ENCODE data around the gene ITGAE. TPM values are rescaled to one million over a fixed set of nuclear protein-coding genes. Genes with fewer than 3 reads are reported as not detected.
"Not testable (repeated sequence)": the region's sequence is repeated elsewhere in the genome, so short reads cannot be mapped to it uniquely, and the experiment has no call there.

Gene ITGAE
- total RNA-seq, 1 donor from 2014 or later, result 13.3 TPM

DNA sequence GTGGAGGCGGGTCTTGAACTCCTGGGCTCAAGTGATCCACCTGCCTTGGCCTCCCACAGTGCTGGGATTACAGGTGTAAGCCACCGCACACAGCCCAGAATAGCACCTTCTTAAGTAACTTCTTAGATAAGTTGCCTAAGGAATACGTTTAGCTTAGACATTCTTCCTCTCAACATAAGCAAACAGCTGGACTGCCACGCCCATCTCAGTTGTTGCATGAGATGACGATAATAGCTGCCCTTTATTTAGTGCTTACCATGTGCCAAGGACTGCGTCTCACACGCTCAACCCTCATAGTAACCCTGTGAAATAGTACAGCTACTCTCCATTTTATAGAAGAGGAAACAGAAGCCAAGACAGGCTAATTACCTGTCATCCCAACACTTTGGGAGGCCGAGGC lies 65.5 kb downstream of the ITGAE start:
- no peak for DNase-seq (ENCODE audit: extremely low read depth, low read depth, low spot score)

DNA sequence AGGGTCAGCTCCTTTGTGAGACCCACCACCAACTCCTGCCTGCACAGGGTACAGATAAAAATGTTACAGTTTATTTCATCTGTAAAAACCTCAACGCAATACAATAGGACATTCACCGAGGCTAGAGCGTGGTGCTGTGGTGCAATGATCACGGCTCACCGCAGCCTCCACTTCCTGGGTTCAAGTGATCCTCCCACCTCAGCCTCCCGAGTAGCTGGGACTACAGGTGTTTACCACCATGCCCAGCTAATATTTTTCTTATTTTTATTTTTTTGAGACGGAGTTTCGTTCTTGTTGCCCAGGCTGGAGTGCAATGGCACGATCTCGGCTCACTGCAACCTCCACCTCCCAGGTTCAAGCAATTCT lies 66.1 kb downstream of the ITGAE start:
- not testable (repeated sequence) for DNase-seq (ENCODE audit: extremely low read depth, low read depth, low spot score)

DNA sequence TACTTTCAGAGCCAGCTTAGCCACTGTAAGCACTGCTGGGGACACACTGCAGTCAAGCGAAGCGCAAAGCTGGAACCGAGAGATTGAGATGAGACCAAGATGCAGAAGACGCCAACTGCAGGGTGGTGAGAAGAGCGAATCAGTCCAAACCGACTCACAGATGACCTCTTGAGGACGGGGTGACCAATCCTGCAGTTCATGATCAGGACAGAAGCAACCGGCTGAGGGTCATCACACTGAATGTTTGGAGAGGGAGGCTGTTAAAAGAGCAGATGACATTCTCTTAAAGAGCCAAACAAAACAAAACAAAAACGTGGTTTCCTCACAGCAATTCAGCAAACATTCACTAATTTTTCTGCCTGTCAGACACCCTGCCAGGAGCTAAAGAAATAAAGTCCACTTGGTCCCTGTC lies 68.8 kb downstream of the ITGAE start:
- no peak for DNase-seq (ENCODE audit: extremely low read depth, low read depth, low spot score)

DNA sequence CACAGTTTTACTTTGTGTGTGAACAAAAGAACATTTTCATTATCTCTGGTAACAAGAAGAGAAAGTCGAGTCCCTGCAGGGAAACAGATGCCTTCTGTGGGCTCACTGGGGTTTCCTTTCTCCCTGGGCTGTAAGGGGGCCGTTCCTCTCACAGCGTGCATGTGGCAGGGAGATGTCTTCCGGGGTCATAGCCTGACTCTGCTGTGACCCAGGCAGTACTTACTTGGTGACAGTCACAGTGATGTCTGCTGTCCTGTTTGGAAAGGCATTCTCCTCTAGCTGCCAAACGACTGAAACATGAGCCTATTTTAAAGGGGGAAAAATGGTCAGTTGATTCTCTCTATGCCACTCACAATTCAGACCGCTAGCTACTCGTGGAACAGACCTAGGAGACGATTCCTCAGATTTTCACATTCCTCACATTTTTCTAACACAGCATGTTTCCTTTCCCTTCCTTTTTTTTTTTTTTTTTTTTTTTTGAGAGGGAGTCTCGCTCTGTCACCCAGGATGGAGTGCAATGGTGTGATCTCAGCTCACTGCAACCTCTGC lies 70.0 kb downstream of the ITGAE start:
- no peak for DNase-seq (ENCODE audit: extremely low read depth, low read depth, low spot score)

DNA sequence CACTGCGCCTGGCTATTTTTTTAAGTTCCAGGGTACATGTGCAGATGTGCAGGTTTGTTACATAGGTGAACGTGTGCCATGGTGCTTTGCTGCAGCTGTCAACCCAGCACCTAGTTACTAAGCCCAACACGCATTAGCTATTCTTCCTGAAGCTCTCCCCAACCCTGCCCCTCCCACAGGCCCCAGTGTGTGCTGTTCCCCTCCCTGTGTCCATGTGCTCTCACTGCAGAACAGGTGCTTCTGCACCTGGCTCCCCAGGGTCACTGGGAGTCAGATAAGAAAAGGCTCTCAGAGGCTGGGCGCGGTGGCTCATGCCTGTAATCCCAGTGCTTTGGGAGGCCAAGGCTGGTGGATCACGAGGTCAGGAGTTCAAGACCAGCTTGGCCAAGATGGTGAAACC lies 71.1 kb downstream of the ITGAE start:
- no peak for DNase-seq (ENCODE audit: extremely low read depth, low read depth, low spot score)

DNA sequence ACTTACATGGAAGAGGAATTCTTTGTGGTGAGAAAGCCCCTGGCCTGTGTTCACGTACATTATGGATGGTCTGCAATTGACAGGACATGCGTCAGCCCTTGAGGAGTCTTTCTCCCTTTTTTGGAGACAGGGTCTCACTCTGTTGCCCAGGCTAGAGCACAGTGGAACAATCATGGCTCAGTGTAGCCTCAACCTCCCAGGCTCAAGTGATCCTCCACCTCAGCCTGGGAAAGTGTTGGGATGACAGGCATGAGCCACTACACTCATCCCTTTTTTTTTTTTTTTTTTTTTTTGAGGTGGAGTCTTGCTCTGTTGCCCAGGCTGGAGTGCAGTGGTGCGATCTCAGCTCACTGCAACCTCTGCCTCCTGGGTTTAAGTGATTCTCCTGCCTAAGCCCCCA lies 72.9 kb downstream of the ITGAE start:
- DNase-seq (ENCODE audit: extremely low read depth, low read depth, low spot score), result not testable (repeated sequence)

DNA sequence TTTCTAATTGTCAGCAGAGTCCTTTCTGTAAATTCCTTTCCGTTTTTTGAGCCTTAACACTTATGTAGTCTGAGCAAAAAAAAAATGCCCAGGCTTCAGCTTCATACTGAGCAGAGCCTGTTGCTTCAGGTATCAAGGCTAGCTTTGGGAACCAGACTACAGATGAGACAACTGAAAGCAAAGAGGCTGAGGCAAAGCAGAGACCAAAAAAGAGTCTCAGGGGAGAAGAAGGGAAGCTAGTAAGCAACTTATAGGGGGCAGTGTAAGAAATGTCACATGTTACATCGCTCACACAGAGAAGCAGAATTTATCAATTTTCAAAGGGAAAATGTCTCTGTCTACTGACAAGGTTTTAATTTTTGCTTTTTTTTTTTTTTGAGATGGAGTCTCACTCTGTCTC lies 73.9 kb downstream of the ITGAE start:
- DNase-seq (ENCODE audit: extremely low read depth, low read depth, low spot score), result no peak

DNA sequence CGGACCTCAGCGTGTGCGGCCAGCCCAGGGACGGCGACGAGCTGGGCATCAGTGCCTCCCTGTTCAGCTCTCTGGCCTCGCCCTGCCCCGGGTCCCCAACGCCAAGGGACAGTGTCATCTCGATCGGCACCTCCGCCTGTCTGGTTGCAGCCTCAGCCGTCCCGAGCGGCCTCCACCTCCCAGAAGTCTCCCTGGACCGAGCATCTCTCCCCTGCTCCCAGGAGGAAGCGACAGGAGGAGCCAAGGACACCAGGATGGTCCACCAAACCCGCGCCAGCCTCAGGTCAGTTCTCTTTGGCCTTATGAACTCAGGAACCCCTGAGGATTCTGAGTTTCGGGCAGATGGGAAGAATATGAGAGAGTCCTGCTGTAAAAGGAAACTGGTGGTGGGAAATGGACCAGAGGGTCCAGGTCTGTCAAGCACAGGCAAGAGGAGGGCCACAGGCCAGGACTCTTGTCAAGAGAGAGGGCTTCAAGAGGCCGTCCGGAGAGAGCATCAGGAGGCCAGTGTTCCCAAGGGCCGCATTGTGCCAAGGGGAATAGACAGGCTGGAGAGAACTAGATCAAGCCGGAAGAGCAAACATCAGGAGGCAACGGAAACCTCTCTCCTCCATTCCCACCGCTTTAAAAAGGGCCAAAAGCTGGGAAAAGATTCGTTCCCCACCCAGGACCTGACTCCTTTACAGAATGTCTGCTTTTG lies 76.5 kb downstream of the ITGAE start:
- no peak for DNase-seq (ENCODE audit: extremely low read depth, low read depth, low spot score)

DNA sequence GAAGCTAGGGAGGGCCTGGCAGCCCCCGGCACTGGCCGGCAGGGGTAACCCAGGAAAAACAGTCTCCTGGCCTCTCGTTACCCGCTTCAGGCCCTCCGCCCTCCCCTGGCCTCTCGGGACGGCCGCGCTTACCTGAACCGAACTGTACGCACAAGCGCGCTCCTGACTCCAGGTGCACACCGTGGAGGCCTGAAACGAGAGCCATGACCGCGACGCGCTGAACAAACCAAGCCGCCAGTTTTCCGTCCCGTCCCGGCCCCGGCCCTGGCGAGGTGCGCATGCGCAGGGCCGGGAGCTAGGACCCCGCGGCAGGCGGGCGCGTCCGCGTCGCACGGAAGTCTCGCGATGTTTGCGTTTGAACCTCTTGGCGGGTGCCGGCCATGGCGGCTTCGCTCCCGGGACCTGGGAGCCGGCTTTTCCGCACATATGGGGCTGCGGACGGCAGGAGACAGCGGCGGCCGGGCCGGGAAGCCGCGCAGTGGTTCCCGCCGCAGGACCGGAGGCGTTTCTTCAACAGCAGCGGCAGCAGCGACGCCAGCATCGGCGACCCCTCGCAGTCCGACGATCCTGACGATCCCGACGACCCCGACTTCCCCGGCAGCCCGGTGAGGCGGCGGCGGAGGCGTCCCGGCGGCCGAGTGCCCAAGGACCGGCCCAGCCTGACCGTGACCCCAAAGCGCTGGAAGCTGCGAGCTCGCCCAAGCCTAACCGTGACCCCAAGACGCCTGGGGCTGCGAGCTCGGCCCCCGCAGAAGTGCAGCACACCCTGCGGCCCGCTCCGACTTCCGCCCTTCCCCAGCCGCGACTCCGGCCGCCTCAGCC lies 77.2 kb downstream of the ITGAE start, which contains the start of gene HASPIN:
Gene HASPIN (plus strand): TSS at position 348 of the 822 bp plus-strand sequence. CDS start 33 bp downstream, at position 381.
- no peak for DNase-seq (ENCODE audit: extremely low read depth, low read depth, low spot score)

DNA sequence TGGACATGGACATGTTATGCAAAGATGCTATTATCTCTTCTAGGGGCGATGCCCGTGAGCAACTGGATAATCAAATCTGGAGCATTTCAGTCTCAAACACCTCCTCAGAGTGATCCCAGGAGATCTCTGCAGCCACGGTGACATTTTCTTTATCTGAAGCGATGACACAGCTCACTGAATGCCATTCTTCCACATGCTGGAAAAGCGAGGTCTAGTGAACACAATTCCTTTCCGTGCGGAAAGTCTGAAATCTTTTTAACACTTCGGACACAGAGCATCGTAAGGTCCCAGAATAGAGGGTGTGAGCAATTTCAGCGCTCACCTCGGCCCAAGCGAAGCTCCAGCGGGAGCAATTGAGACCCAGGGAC lies 77.8 kb downstream of the ITGAE start:
- DNase-seq (ENCODE audit: extremely low read depth, low read depth, low spot score), result no peak

DNA sequence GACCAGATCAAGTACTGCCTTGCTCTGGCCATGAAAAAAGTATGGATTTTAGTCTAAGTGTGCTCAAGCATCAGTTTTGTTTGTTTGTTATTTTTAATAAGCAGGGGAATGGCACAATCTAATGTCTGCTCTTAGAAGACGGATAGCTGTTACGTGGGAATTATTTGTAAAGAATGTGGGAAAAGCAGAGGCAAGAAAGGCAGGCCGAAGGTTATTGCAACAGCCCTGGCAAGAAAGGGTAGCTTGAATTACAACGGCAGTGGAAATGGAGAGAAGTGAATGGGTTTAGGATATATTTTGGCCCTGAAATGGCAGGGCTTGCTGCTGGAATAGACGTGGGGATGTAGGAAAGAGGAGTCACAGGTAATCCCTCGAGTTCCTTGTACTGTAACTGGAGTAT lies 78.3 kb downstream of the ITGAE start:
- no peak for DNase-seq (ENCODE audit: extremely low read depth, low read depth, low spot score)

DNA sequence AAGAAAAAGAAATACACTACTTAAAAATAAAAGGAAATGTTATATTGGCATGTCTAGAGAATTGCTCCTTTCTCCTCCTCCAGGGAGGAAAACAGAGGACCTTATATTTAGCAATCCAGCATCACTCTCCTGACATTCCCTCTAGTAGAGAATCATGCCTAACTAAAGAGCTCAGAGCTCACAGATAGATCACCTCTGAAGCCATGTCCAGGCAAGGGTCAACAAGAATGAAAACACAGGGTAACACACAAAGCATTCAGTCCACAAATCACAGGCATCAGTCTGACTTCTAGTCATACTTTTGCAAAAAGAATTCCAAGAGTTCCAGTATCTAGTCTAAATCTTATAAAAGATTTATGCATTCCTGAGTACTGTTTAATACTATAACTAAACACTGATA lies 81.7 kb downstream of the ITGAE start:
- no peak for DNase-seq (ENCODE audit: extremely low read depth, low read depth, low spot score)

DNA sequence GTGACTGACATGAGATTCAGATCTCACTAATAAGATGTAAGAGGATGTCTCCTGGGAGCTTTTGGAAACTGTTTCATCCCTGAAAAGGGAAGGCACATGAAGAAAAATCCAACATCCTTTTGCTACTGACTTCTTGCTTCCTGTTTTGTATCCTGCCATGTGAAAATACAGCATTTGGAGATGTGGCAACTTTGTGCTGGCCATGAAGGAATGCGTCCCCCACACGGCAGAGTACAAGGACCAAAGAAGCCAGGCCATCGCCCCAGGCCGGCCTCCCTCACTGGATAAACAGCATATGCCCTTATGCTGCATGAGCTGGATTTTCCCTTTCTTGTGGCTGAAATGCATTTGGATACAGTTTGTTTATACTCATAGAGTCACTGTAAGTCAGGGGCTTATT lies 82.8 kb downstream of the ITGAE start:
- no peak for DNase-seq (ENCODE audit: extremely low read depth, low read depth, low spot score)

DNA sequence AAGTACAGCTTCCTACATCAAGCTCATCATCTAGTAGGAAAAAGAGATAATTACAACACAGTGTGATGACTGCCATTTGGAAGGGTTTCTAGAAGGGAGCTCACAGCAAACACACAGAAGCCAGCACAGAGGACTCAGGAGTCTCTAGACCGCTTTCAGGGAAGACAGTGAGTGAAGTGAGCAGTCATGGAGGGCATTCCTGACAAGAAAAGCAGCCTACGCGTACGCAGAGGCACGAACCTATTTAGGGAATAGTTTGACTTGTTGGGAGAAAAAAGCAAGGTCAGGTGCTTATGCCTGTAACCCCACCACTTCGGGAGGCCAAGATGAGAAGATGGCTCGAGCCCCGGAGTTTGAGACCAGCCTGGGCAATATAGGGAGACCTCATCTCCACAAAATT lies 85.7 kb downstream of the ITGAE start:
- no peak for DNase-seq (ENCODE audit: extremely low read depth, low read depth, low spot score)

DNA sequence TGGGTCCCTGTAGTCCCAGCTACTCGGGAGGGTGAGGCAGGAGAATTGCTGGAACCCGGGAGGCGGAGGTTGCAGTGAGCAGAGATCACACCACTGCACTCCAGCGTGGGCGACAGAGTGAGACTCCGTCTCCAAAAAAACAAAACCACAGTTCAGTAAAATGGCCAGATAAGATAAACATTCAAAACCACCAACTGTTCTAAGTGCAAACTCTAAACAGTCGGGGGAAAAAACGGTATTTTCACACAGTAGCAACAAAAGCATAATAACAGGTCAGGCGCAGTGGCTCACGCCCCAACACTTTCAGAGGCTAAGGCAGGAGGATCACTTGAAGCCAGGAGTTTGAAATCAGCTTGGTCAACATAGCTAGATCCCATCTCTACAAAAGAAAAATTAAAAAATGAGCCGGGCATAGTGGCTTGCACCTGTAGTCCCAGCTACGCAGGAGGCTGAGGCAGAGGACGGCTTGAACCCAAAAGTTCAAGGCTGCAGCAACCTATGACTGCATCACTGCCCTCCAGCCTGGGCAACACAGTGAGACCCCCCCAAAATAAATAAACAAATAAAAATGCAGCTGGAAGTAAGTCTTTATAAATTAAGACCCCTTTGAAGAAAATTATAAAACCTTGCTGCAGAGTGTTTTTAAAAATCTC lies 88.1 kb downstream of the ITGAE start:
- DNase-seq (ENCODE audit: extremely low read depth, low read depth, low spot score), result no peak

DNA sequence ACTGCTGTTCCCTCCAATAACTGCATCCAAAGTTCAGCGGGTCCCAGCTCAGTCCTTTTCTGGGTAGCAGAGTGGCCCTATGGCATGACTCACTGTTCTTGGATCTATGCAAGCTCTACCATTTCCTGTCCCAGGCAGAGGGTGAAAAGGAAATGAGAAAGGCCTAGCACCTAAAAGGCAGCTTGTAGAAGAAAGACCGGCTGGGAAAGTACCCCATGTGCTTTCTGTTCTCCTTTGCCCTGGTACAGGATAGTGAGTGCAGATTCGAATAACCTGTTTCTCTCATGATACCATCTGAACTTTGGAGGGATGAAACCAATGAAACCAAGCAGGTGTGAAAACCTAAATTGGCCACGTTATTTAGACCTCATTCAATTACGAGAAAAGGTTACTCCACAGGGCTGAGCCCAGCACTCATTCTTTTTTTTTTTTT lies 90.0 kb downstream of the ITGAE start:
- no peak for DNase-seq (ENCODE audit: extremely low read depth, low read depth, low spot score)

DNA sequence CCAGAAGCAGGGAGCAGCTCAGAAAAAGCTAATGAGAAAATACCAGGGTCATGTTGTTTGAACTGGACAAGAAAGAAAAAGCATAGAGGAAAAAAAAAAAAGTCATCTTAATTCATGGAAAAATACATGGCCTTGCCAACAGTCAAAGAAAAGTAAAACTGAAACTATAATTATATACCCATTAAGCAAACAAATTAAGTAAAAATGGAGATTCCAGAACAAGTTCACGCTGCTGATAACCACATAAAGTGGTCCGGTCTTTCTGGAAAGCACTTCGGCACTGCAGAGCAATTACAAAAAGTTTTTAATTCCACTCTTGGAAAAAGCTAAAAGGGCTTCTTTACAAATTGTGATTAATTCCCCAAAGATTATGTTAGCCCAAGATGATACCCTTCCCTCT lies 92.6 kb downstream of the ITGAE start:
- no peak for DNase-seq (ENCODE audit: extremely low read depth, low read depth, low spot score)

DNA sequence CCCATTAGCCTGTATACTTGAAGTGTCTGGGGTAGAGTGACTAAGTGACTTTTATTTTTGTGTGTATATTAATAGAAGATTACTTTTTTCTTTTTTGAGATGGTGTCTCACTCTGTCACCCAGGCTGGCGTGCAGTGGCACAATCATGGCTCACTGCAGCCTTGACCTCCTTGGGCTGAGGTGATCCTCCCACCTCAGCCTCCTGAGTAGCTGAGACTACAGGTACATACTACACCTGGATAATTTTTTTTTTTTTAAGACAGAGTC lies 95.3 kb downstream of the ITGAE start:
- not testable (repeated sequence) for DNase-seq (ENCODE audit: extremely low read depth, low read depth, low spot score)

DNA sequence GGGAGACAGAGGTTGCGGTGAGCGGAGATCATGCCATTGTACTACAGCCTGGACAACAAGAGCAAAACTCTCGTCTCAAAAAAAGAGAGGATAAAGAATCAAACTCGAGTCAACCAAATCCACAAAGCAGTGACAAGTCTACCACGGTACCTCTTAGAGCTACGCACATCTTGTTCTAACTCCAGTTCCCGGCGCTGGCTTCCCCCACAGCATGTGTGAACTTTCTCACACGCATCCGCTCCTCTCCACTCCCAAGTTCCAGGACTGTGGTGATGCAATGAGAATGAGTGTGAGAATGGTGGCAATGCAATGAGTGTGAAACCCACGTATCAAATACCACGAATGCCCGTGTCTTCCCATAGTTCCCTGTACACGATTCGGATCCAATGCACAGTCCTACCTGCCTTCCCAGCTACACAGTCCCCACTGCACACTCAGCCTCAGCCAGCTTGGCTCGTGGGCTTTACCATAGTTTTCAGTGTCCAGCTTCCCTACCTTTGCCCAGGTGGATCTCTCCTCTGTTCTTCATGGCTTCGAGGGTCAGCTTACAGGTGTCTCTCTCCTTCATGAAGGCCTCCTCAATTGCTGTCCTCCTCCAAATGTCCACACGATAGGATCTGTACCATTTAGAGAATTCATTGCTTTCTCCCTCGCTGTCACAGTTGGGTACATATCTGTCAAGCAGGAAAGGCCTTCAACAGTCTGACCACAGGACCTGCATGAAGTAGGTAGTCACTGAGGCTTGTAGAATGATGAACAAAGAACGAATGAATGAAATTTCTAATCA lies 95.9 kb downstream of the ITGAE start:
- DNase-seq (ENCODE audit: extremely low read depth, low read depth, low spot score), result no peak

DNA sequence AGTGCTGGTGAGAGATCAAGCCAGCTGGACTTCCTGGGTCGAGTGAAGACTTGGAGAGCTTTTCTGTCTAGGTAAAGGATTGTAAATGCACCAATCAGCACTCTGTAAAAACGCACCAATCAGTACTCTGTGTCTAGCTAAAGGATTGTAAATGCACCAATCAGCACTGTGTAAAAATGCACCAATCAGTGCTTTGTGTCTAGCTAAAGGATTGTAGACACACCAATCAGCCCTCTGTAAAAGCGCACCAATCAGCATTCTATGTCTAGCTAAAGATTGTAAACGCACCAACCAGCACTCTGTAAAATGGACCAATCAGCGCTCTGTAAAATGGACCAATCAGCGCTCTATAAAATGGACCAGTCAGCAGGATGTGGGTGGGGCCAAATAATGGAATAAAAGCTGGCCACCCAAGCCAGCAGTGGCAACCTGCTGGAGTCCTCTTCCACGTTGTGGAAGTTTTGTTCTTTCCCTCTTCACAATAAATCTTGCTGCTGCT lies 98.9 kb downstream of the ITGAE start:
- DNase-seq (ENCODE audit: extremely low read depth, low read depth, low spot score), result not testable (repeated sequence)

DNA sequence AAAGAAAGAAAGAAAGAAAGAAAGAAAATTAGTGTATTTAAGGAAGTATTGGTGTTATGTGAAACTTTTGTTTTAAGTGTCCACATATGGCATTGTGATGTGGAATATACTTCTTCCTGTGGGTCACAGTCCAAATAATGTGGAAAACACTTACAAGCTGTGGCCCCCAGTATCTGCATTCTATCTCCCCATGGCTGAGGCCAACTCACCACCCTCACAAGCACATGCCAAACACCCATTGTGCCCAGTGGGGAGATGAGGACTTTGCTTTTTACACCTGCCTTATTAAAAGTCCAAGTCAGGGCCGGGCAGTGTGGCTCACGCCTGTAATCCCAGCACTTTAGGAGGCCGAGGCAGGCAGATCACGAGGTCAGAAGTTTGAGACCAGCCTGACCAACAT lies 101.0 kb downstream of the ITGAE start:
- DNase-seq (ENCODE audit: extremely low read depth, low read depth, low spot score), result no peak

Data from glomerular endothelial cell (primary cell).